NCI-H345 (cell line): ENCODE results near the gene SNCB.

Source experiments
- DNase-seq: peaks from one replicate; lab custom pipeline; 2025; lab: John Stamatoyannopoulos, UW

The SNCB gene

DNA sequence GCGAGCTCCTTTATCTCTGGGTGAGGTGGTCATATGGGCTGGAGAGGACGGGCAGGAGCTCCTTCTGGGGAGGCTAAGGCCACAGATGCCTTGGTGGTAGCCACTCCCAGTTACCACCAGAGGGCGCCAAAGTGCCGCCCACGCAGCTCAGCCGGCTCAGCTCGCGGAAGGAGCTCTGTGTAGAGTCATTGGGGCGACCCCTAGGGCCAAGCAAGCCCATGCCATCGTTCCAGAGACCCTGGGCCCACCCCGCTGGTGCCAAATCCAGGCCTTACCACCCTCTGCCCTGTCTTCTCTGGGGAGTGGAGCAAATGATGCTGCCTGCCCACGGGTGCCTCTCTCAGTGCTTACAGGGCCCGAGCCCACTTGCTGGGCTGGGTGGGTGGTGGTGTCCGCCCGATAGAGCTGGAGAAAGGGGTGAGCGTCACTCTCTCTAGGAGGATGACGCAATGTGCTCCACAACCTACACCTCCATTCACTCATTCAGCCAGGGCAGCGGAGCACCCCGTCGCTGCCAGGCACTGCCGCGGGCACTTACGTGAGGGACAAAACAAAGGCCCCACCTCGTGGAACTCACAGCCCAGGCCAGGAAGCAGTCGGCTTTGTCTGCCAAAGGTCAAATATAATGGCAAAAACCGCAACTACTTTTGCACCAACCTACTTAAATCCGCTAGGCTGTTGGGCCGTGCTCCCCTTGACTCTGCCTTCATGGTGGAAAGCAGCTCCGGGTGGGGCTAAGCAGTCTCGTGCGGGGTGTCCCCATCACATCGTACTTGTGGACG is 30.7 kb upstream of the SNCB start:
- DNase-seq = peak; percentile 82

GRCh38 chr5:176660530-176660859 is 30.2 kb upstream of the SNCB start:
- no peak for DNase-seq

DNA sequence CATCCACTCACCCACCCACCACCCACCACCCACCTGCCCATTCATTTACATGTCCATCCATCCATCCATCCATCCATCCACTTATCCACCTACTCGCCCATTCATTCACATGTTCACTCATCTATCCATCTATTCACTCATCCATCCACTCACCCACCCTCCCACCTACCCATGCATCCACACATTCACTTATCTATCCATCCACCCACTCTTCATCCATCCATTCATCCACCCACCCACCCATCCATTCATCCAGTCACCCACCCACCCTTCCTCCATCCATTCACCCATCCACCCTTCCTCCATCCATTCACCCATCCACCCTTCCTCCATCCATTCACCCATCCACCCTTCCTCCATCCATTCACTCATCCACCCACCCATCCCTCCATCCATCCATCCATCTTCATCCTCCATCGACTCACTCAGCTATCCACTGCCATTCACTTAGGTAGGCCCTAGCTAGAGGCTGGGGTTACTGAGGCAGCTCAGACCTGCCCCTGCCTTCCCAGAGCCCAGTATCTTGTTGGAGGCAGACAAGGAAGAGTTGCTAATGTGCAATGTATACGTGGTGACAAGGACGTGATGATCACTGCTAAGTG is 29.6 kb upstream of the SNCB start:
- no peak for DNase-seq

DNA sequence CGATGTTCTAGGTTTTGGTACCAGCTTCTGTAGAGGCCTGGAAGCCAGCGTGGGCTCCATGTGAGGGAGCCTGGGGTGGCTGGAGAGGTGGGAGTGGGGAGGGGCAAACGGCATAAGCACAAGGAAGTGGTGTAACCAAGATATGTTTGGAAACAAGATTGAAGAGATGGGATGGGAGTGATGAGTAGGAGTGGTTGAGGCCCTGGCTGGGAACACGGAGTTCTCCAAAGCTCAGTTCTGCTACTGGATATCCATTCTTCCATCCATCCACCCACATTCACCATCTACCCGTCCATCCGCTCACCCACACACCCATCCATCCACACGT is 29.1 kb upstream of the SNCB start:
- DNase-seq = no peak

DNA sequence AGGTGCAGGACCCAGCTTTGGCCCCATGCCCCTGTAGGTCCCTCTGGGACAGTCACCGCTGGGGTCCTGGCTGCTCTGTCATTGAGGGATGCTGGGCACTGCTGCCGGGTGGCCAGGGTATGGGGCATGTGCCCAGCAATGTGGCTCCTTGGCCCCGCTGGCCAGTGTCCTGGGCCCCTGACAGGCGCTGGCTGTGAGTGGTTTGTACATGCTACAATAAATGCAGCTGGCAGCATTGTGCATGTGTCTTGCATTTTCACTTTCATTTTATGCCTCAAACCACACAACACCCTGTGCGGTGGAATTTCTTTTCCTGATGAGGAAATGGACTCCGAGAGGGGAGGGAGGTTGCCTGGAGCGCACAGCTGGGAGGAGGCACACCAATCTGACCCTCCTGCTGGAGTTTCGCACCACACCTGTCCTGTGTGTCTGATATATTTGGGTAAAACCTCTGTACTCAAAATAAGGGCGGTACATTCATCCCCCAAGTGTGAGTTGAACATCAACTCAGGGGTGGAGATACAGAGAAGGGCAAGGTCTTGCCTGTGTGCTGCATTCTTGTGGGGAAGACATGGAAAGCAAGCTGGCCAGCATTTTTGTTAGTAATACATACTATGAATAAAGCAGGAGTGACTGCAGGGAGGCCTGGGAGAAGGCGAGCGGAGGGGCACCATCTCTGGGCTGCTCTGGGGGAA is 28.6 kb upstream of the SNCB start:
- no peak for DNase-seq

- peak; percentile 62 for DNase-seq
These were observed 27.8 kb upstream of the SNCB start for GRCh38 chr5:176658007-176658599.

- no peak for DNase-seq
These were observed 26.2 kb upstream of the SNCB start for GRCh38 chr5:176656467-176656990.

DNA sequence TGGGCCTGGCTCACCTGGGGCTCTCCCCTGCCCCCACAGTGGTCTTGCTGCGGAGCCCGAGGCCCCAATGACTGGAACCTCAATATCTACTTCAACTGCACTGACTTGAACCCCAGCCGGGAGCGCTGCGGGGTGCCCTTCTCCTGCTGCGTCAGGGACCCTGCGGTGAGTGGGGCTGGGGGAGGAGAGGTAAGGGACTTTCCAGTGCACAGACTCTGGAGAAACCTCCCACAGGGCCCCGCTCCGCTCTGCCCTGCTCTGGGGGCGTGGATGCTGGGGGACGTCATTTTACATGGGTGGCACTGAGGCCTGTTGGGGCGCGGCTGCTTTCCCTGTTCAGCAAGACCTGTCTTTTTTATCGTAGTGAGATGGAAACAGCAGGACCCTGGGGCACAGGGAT is 24.5 kb upstream of the SNCB start:
- no peak for DNase-seq

DNA sequence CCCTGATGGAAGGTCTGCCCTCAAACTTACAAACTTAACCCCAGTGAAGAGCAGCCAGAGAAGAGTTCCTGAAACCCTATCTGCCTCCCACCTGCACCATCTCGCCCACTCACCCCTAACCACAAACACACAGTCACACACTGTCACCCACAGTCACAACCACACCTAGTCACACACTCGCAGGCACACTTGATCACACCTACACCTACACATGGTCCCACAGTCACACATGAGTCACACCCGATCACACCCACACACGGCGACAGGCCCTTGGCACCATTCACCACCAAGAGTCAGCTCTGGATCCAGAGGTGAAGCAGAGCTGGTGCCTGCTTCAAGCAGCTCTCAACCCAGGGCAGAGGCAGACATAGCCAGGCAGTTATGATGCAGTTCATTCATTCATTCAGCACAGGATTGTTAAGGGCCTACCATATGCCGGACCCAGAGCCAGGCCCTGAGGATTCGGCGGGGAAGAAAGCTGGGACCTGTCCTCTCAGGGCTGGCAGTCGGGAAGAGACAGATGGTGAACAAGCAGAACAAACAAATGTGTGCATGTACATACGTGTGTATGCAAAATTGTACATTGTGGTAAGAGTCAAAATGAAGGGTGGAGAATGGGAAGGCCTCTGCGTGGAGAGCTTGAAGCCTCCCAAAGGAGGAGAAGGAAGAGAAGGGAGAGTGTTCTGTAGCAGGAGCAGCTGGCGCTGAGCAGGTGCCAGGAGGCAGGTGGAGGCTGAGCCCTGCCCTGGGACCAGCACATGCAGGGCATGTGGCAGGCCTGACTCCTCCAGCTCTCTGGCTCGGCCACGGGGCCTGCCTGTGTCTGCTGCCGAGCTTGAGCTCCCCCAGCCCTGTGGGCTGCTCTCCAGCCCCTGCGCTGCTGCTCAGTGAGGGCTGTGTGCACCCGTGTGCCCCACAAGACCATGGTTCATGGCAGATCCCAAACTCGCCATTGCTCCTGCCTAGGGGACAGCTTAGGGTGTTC is 23.4 kb upstream of the SNCB start:
- no peak for DNase-seq

- DNase-seq = no peak
These were observed 21.8 kb upstream of the SNCB start for GRCh38 chr5:176652136-176652535.

GRCh38 chr5:176651472-176651980 is 21.2 kb upstream of the SNCB start:
- DNase-seq = no peak

DNA sequence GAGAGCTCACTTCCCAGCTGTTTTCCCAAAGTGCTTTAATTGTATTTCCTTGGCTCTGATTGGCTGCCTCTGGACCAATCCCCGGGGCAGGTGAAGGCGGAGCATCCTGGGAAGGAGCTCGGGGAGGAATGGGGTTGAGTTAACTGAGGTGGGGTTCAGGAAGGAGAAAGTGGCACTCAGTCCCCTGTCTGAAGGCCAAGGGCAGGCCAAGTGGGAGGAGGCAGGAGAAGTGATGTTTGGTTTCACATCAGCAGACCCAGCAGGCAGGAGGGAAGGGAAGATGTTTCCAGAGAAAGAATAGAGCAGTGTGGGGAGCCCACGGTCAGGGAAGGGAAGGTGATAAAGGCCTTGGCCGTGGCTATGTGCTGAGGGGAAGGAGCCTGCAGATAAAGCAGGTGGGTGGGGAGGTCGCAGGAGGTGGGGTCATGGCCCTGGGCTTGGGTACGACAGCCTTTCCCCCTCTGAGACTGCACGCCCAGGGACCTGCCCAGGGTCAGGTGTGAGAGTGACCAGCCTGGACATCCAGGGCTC is 20.1 kb upstream of the SNCB start:
- DNase-seq = no peak

DNA sequence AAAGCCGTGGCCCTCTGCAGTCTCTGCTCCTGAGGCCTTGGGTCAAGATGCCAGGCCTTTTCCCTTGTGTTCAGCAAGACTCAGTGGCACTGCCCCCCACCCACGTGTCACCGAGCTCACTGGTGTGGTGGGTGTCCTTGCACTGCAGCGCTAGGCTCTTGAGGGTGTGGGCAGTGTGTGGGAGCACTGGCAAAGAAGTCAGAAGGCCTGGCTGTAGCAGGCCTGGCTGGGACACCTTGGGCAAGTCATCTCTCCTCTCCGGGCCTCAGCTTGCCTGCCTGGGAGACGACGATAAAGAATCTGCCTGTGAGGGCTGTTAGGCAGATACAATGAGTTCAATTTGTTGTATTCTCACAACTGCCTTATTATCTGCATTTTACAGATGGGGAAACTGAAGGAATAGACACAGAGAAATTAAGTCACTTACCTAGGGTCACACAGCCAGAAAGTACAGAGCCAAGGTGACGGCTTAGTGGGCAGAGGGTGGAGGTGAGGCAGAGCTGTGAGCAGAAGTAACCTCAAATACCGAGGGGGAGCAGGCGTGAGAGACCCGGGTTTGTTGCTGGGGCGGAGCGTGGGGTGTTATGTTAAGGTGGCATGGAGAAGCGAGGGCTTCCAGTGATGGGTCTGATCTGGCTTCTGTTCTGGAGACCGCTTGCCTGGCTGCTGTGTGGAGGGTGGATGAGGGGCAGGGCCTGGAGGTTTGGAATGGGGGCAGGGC is 18.3 kb upstream of the SNCB start:
- no peak for DNase-seq

- peak; percentile 75 for DNase-seq
These were observed 17.6 kb upstream of the SNCB start for GRCh38 chr5:176647843-176648473.

DNA sequence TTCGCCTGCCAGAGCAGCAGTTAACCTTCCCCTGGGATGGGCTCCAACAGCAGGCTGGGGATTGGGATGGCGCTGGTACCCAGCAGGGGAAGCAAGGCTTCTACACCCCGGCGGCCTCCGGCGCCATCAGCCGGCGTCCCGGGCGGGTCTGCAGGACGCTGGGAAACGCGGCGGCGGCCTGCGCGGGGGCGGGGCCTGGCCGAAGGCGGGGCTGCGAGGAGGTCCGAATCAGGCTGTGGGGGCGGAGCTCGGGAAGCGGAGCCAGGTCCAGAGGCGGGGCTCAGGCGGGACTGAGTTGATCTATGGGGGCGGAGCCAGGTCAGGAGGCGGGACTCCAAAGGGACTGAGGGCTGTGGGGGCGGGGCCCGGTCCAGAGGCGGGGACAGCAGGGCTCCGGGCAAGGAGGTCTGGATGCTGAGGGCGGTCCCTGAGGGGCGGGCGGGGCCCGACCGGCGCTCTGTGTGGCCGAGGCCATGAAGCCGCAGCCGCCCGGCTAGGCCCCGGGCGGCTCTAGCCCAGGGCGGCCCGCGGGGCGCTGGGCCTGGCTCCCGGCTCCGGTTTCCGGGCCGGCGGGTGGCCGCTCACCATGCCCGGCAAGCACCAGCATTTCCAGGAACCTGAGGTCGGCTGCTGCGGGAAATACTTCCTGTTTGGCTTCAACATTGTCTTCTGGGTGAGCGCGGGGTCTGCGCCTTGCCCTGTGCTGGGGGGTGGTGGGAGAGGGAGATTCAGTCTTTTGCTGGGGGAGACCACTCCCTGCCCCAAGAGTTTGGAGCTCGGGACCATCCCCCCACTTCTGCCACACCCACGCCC is 16.9 kb upstream of the SNCB start, which contains the start of gene TSPAN17:
Gene TSPAN17 (plus strand): TSS at position 455 of the 813 bp plus-strand sequence. CDS start 132 bp downstream, at position 587.
- DNase-seq = peak; percentile 100

- no peak for DNase-seq
These were observed 16.3 kb upstream of the SNCB start for GRCh38 chr5:176646707-176647029.

GRCh38 chr5:176646049-176646706 is 15.8 kb upstream of the SNCB start:
- DNase-seq = no peak

DNA sequence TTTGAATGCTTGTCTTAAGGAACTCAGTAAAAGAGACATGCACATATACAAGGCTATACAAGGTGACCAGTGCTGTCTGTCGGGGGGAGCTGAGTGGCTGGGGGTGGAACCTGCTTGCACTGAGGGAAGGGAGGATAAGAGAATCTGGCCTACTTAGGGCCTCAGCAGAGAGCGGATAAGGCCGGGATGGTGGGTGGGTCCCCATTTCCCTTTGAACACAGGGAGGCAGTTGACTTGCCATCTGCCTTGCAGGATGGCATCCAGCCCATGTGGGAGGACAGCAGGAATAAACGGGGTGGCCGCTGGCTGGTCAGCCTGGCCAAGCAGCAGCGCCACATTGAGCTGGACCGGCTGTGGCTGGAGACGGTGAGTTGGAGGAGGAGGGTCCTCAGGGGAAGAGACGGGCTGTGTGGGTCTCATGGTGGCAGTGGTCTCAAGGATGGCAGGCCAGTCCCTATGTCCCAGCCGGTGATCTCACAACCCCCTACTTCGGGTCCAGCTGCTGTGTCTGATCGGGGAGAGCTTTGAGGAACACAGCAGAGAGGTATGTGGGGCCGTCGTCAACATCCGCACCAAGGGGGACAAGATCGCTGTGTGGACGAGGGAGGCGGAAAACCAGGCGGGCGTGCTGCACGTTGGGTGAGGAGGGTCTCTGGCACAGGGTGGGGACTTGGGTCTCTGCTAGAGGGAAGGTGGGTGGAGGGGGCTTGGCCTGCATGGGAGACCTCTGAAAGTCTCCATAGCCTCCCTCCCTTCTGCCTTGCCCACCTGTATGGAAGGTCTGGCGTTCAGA is 14.7 kb upstream of the SNCB start:
- no peak for DNase-seq
